Bronchial epithelial cell (primary cell): ENCODE measurements around the gene EML3. TPM values are rescaled to one million over a fixed set of nuclear protein-coding genes. Genes with fewer than 3 reads are reported as not detected.
"Not testable (repeated sequence)": the region's sequence is repeated elsewhere in the genome, so short reads cannot be mapped to it uniquely, and the experiment has no call there.

Experiments used
- DNase-seq: peaks from one replicate; pipeline ENCODE4 v3.0.0-alpha.2; 2010; ENCODE audit warnings: low read depth
- FAIRE-seq: peaks from 2 replicates; lab custom pipeline; 2011; peaks lifted over from hg19 to GRCh38; lab: Jason Lieb, UNC
- H3K27me3 ChIP-seq: 2 replicates; pipeline ENCODE4 v1.5.1; 2011; ENCODE audit warnings: low read length; ENCODE audit not compliant: control insufficient read depth, insufficient read depth
- H3K36me3 ChIP-seq: 2 replicates; pipeline ENCODE4 v1.5.1; 2011; ENCODE audit warnings: low read length; ENCODE audit not compliant: control insufficient read depth, insufficient read depth
- H3K4me3 ChIP-seq: 2 replicates; pipeline ENCODE4 v1.5.1; 2011; ENCODE audit warnings: mild to moderate bottlenecking, low read depth, low read length, control low read depth
- total RNA-seq: library from RNA; depleted of rRNA; stranded (reverse); fragments of >200 nt; gene quantifications from 2 replicates; pipeline ENCODE4 v1.2.1, GENCODE V29; 2014
- TF ChIP-seq, protein P1 (sequence below): IDR thresholded peaks from 2 replicates; pipeline ENCODE4 v1.5.1; 2011; ENCODE audit warnings: mild to moderate bottlenecking, moderate library complexity, low read length, control low read depth, inconsistent platforms; ENCODE audit not compliant: insufficient read depth, severe bottlenecking

EML3 gene
- total RNA-seq, 1 donor from 2014 or later = 10.0 TPM

GRCh38 chr11:62573592-62574362 lies 38.8 kb downstream of the EML3 start, which contains the start of gene EEF1G:
TSS of gene EEF1G (minus strand) at chr11:62573891. CDS start at chr11:62573842, 49 bp downstream.
- FAIRE-seq (no peak), DNase-seq (peak; percentile 99)
- Histone ChIP-seq H3K36me3 (peaks cover 31% of the 10 kb centered on the region), H3K4me3 (peak within 1 kb of the TSS; percentile 96), H3K27me3 (no peaks in the 10 kb centered on the region)
- TF ChIP-seq, protein P1, sequence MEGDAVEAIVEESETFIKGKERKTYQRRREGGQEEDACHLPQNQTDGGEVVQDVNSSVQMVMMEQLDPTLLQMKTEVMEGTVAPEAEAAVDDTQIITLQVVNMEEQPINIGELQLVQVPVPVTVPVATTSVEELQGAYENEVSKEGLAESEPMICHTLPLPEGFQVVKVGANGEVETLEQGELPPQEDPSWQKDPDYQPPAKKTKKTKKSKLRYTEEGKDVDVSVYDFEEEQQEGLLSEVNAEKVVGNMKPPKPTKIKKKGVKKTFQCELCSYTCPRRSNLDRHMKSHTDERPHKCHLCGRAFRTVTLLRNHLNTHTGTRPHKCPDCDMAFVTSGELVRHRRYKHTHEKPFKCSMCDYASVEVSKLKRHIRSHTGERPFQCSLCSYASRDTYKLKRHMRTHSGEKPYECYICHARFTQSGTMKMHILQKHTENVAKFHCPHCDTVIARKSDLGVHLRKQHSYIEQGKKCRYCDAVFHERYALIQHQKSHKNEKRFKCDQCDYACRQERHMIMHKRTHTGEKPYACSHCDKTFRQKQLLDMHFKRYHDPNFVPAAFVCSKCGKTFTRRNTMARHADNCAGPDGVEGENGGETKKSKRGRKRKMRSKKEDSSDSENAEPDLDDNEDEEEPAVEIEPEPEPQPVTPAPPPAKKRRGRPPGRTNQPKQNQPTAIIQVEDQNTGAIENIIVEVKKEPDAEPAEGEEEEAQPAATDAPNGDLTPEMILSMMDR = no peak

DNA sequence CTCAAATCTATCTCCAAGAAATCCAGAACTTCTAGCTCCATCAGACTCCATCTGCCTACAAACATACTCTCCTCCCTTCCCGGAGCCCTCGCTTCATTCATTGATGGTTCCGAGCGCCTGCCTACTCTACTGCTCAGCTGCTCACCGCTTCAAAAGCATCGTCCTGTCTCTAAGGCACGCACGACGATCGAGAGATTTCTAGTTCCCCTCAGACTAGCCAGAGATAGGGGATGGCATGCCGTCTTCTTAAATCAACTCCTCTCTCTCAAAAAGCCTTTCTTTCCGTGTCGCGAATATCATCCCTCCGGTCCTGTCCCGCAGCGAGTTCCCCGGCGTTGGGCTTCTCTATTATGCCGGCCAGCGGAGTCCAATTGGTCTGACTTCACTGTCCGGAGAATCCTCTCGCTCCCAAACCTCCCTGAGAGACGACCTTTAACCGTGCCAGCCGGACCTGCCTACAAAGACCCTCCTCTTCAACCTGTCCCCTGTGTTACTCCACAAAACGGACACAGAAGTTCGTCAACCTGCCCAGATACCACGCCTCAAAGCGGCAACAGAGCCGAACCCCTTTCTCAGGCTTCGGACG lies 39.5 kb downstream of the EML3 start:
- H3K4me3 ChIP-seq = peak overlapping the region; percentile 96
- TF ChIP-seq, protein P1 = no peak
- H3K27me3 ChIP-seq = no peaks in the 10 kb centered on the region
- peaks cover 29% of the 10 kb centered on the region for H3K36me3 ChIP-seq
- FAIRE-seq (no peak), DNase-seq (no peak)

DNA sequence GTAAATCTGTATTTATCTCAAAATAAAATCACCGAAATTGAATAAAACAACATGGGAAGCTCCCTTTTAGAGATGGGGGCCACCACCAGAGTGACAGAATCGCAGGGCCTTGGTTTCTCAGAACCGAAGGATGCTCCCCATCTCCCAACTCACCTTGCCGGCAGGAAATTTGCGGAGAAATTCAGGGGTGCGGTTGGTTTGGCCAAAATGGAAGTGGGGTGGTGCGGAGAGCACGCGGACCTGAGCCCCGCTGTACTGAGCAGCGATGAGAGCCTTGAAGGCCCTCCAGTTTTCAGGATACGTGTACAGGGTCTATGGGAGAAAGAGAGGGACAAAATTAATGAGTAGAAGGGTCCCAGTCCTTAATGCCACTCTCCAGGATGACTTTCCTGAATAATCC lies 40.1 kb downstream of the EML3 start:
- H3K4me3 ChIP-seq = peak overlapping the region; percentile 96
- peaks cover 32% of the 10 kb centered on the region for H3K36me3 ChIP-seq
- FAIRE-seq (no peak), DNase-seq (no peak)
- no peaks in the 10 kb centered on the region for H3K27me3 ChIP-seq
- TF ChIP-seq, protein P1 = no peak

DNA sequence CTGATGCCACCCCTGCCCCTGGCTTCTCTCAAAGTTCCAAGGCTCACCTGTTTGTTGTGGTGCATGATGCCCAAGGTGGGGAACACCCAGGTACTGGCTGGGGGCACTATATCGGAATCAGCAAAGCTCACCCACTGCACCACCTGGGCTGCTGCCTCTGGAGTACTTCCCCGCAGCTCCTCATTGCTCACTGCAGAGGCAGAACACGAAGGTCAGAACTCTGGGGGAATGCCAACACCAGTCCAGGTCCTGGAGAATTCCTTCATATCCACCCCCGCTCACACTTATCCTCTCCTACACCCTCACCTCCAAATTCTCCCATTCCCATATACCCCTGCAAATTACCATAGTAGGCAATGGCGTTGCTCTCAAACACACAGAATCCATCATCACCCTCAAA lies 41.1 kb downstream of the EML3 start:
- not testable (repeated sequence) for FAIRE-seq, H3K27me3 ChIP-seq, H3K4me3 ChIP-seq, DNase-seq
- peaks cover 35% of the 10 kb centered on the region for H3K36me3 ChIP-seq

DNA sequence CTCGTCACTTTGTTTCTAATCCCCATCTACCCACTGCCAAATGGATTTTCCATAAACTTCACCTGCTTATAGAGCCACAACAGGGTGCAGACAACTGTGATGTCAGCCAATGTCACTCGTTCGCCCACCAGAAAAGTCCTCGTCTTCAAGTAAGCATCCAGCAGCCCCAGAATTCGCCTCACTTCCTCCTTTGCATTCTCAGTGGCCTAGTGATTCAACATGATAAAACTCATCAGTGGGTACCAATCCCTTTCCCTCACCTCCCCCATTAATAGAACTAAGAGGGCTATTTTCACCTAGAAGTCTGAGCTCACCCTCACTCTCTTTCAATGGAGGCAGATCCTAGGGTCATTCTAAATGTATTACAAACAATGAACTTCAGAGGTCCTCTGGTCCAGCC lies 41.7 kb downstream of the EML3 start:
- not testable (repeated sequence) for H3K27me3 ChIP-seq, H3K4me3 ChIP-seq, FAIRE-seq, DNase-seq
- peaks cover 33% of the 10 kb centered on the region for H3K36me3 ChIP-seq

GRCh38 chr11:62569611-62570010 lies 43.0 kb downstream of the EML3 start:
- TF ChIP-seq, protein P1 = no peak
- no peaks in the 10 kb centered on the region for H3K27me3 ChIP-seq
- no peak for DNase-seq
- no peak overlapping the region for H3K4me3 ChIP-seq
- H3K36me3 ChIP-seq = peaks cover 37% of the 10 kb centered on the region
- FAIRE-seq = no peak
